GM12891 (cell line): Measurements from ENCODE around the gene RANBP1.

Experiments used
- DNase-seq: peaks from one replicate; pipeline ENCODE4 v3.0.0; 2011; ENCODE audit warnings: low spot score; ENCODE audit not compliant: insufficient read length
- FAIRE-seq: peaks from 2 replicates; lab custom pipeline; 2011; peaks lifted over from hg19 to GRCh38; lab: Jason Lieb, UNC
- PAX5 ChIP-seq: IDR thresholded peaks from 2 replicates; pipeline ENCODE4 v1.6.1; 2011; ENCODE audit warnings: low read length, moderate library complexity, mild to moderate bottlenecking; ENCODE audit not compliant: insufficient read depth, severe bottlenecking
- POLR2A ChIP-seq: IDR thresholded peaks from 2 replicates; pipeline ENCODE4 v1.6.1; 2011; ENCODE audit warnings: low read depth, low read length, control low read depth
- POLR2AphosphoS5 ChIP-seq: IDR thresholded peaks from 2 replicates; pipeline ENCODE4 v1.6.1; 2011; ENCODE audit warnings: low read depth, low read length, control low read depth
- POU2F2 ChIP-seq: IDR thresholded peaks from 2 replicates; pipeline ENCODE4 v1.6.1; 2011; ENCODE audit warnings: low read depth, mild to moderate bottlenecking, control low read depth, low read length, moderate library complexity
- SPI1 ChIP-seq: IDR thresholded peaks from 2 replicates; pipeline ENCODE4 v1.6.1; 2011; ENCODE audit warnings: low read depth, low read length, control low read depth
- TAF1 ChIP-seq: IDR thresholded peaks from 2 replicates; pipeline ENCODE4 v1.6.1; 2011; ENCODE audit warnings: low read depth, low read length, control low read depth

The RANBP1 gene

DNA sequence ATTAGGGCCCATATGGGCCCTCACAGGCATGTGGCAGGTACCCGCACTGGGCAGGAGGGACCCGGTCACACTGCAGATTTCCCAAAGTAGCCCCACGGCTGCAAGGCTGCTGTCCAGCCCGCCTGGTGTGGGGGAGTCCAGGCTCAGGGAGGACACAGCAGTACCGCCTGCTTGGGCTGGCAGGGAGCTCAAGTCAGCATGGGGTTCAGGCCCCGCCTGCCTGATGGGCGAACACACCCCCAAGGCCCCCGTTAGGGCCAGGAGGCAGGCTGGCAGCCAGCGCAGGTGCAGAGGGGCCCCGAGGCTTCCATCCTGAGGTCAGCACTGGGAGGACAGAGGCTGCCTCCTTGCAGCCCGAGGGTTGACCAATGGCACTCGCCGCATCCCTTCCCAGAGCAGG is 21.2 kb downstream of the RANBP1 start:
- FAIRE-seq = no peak
- no peak for TF ChIP-seq SPI1
- TF ChIP-seq PAX5 = no peak
- TF ChIP-seq TAF1 = no peak
- TF ChIP-seq POU2F2 = no peak
- no peak for TF ChIP-seq POLR2A
- no peak for TF ChIP-seq POLR2AphosphoS5
- no peak for DNase-seq

- FAIRE-seq = peak; percentile 5
- TF ChIP-seq SPI1 (no peak), POLR2A (no peak), PAX5 (no peak), TAF1 (no peak), POU2F2 (no peak), POLR2AphosphoS5 (no peak)
- no peak for DNase-seq
These were observed 21.9 kb downstream of the RANBP1 start for GRCh38 chr22:20137671-20138416.

- FAIRE-seq (no peak), DNase-seq (no peak)
- TF ChIP-seq PAX5 (no peak), POLR2A (no peak), SPI1 (no peak), POLR2AphosphoS5 (no peak), TAF1 (no peak), POU2F2 (no peak)
These were observed 22.5 kb downstream of the RANBP1 start for GRCh38 chr22:20138417-20138738.

GRCh38 chr22:20138868-20139267 is 23.0 kb downstream of the RANBP1 start:
- TF ChIP-seq POU2F2 (no peak), POLR2AphosphoS5 (no peak)
- DNase-seq = no peak
- FAIRE-seq = no peak

GRCh38 chr22:20139391-20140106 is 23.6 kb downstream of the RANBP1 start:
- TF ChIP-seq POLR2AphosphoS5 (no peak), TAF1 (no peak), PAX5 (no peak), POLR2A (no peak), SPI1 (no peak), POU2F2 (no peak)
- no peak for DNase-seq
- no peak for FAIRE-seq

GRCh38 chr22:20140107-20140445 is 24.2 kb downstream of the RANBP1 start:
- no peak for DNase-seq
- no peak for FAIRE-seq
- no peak for TF ChIP-seq TAF1
- no peak for TF ChIP-seq POLR2A
- no peak for TF ChIP-seq PAX5
- no peak for TF ChIP-seq SPI1

DNA sequence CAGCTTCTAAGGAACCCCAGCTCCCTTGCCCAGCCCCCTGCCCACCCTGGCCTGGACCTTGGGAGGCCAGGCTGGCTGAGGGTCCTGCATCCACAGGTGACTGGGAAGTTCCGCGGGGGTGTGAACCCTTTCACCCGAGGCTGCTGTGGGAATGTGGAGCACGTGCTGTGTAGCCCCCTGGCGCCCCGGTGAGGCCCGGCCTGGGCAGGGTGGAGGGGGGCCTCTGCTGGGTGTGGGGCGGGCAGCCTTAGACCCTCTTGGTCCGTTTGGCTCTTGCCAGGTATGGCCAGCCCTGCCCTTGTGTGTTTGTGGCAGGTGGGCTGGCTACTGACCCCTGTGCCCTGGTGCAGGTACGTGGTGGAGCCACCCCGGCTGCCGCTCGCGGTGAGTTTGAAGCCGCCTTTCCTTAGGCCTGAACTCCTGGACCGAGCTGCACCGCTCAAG is 24.6 kb downstream of the RANBP1 start:
- DNase-seq (no peak), FAIRE-seq (no peak)
- TF ChIP-seq SPI1 (no peak), POU2F2 (no peak), POLR2AphosphoS5 (no peak), POLR2A (no peak)

GRCh38 chr22:20141186-20142077 is 25.5 kb downstream of the RANBP1 start:
- TF ChIP-seq SPI1 (no peak), POLR2A (no peak), TAF1 (no peak), PAX5 (no peak), POU2F2 (no peak), POLR2AphosphoS5 (no peak)
- FAIRE-seq (no peak), DNase-seq (no peak)

GRCh38 chr22:20142711-20143621 is 27.1 kb downstream of the RANBP1 start:
- FAIRE-seq (no peak), DNase-seq (no peak)
- TF ChIP-seq POLR2AphosphoS5 = no peak
- no peak for TF ChIP-seq POLR2A
- TF ChIP-seq POU2F2 = no peak
- TF ChIP-seq SPI1 = no peak
- TF ChIP-seq TAF1 = no peak
- TF ChIP-seq PAX5 = no peak
